Hematopoietic multipotent progenitor cell treated with erythropoietin and hydrocortisone succinate and interleukin-3 and kit ligand, for 8 days (in vitro differentiated cells): Measurements from ENCODE around the gene BNIP3.

Source experiments
- DNase-seq: peaks from one replicate; pipeline ENCODE4 v3.0.0-alpha.2; 2015

The BNIP3 gene

GRCh38 chr10:131949041-131949862, 32.5 kb downstream of the BNIP3 start:
- DNase-seq: no peak

- DNase-seq: no peak
These were observed 33.2 kb downstream of the BNIP3 start for GRCh38 chr10:131948501-131948900.

GRCh38 chr10:131947631-131948347, 33.9 kb downstream of the BNIP3 start:
- no peak for DNase-seq

GRCh38 chr10:131946880-131947279, 34.8 kb downstream of the BNIP3 start:
- no peak for DNase-seq

GRCh38 chr10:131946321-131946751, 35.4 kb downstream of the BNIP3 start:
- DNase-seq: no peak

- DNase-seq: no peak
These were observed 36.6 kb downstream of the BNIP3 start for GRCh38 chr10:131944976-131945695.

- DNase-seq: no peak
These were observed 37.3 kb downstream of the BNIP3 start for GRCh38 chr10:131944412-131944811.

GRCh38 chr10:131943021-131943814, 38.5 kb downstream of the BNIP3 start:
- peak; percentile 47 for DNase-seq

GRCh38 chr10:131942455-131942854, 39.3 kb downstream of the BNIP3 start:
- no peak for DNase-seq

- DNase-seq: no peak
These were observed 43.0 kb downstream of the BNIP3 start for GRCh38 chr10:131938681-131939080.

- DNase-seq: no peak
These were observed 43.9 kb downstream of the BNIP3 start for GRCh38 chr10:131937836-131938235.

GRCh38 chr10:131936736-131937135, 45.0 kb downstream of the BNIP3 start:
- no peak for DNase-seq

- DNase-seq: no peak
These were observed 45.4 kb downstream of the BNIP3 start for GRCh38 chr10:131936294-131936693.

GRCh38 chr10:131935260-131935659, 46.5 kb downstream of the BNIP3 start:
- DNase-seq: no peak

GRCh38 chr10:131934769-131935168, 47.0 kb downstream of the BNIP3 start:
- DNase-seq: no peak

GRCh38 chr10:131933696-131934086, 48.0 kb downstream of the BNIP3 start:
- DNase-seq: no peak

GRCh38 chr10:131933016-131933695, 48.6 kb downstream of the BNIP3 start:
- DNase-seq: no peak

GRCh38 chr10:131931981-131932380, 49.7 kb downstream of the BNIP3 start:
- no peak for DNase-seq

- no peak for DNase-seq
These were observed 51.0 kb downstream of the BNIP3 start for GRCh38 chr10:131930586-131931330.

GRCh38 chr10:131930150-131930549, 51.6 kb downstream of the BNIP3 start:
- no peak for DNase-seq

GRCh38 chr10:131929122-131929845, 52.4 kb downstream of the BNIP3 start:
- DNase-seq: no peak
